GM19467 (cell line): ENCODE measurements around the gene ARHGEF4.
"Not testable (repeated sequence)": the region's sequence is repeated elsewhere in the genome, so short reads cannot be mapped to it uniquely, and the experiment has no call there.

ENCODE experiments used
- ATAC-seq: cut with Tn5 transposase; IDR thresholded peaks from one replicate; pipeline ENCODE4 v1.9.1; 2021; ENCODE audit warnings: mild to moderate bottlenecking, moderate library complexity; ENCODE audit not compliant: unreplicated experiment

Gene ARHGEF4

GRCh38 chr2:131046028-131046917, 209.6 kb downstream of the ARHGEF4 start:
- ATAC-seq, result no peak

DNA sequence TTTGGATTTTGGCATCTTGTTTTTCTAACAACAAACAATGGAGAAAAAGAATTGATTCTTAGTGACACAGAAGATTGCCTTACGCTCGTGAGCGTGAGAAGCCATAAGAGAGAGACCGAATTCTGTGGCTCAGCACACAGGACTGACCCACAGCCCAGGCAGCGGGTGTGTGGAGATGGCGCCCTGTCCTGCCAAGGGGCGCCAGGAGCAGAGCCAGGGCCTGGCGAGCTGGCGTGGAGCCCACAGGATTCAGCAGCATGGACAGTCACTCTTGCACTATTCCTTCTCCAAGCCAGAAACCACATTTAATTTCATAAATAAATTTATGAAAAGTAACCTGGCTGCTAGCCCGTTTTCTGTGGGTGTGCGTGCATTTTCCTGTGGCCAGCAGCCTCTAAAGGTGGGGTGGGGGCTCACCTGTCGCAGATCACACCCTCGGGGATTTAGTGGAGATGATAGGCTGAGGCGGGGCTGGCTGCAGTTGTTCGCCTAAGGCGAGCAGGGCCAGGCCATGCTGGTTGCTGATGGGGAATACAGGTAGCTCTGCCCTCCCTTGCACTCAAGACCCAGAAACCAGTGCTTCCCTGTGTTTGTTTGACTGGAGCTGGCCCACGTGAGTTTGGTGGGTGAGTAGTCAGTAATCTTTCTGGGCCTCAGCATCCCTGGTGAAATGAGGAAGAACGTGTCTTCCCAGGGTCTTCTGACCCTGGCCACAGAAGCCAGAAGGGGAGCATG, 210.4 kb downstream of the ARHGEF4 start:
- ATAC-seq, result no peak

DNA sequence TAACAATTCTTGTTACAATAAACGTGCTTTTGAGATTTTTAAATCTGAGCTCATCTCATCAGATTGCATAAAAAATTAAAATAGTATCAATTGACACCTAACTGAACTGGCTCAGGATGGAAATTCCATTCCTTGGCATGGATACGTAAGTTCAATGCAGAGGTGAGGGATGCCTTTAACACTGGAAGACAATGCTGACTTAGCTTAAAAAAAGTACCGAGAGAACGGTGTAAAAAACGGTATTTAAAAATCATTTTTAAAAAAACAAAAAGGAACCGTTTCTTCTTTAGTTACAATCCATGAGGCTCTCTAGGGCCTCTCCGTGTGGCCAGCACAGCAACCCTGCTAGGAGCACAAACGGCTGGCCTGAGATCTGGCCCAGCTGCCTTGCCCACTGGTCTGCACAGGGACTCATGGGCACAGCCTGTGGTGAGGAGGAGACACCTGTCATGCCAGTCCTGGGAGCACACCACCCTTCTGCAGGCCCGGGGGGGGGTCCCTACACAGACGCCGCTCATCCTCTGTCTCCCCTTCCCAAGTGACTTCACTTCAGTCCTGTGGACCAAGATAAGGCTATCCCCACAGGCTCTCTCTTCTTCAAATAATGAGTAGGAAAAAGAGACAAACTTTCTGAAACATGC, 211.3 kb downstream of the ARHGEF4 start:
- ATAC-seq, result no peak

GRCh38 chr2:131048641-131049040, 211.9 kb downstream of the ARHGEF4 start:
- no peak for ATAC-seq

GRCh38 chr2:131049150-131049718, 212.5 kb downstream of the ARHGEF4 start:
- no peak for ATAC-seq

DNA sequence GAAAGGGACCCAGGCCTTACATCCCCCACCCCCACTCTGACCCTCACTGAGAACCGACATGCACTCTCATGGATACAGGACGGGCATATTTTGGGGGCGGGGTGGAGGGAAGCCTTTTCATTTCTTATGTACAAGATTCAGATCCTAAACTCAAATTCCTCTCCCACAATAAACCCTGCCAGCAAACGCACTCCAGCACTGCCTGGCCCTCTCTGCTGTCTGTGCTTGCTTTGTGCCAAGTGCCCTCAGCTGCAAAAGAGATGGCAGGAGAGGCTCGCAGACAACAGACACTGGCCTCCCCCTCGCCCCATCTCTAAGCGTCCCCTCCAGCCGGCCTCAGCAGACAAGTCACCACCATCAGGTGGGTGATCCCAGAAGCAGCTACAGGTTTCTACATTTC, 214.2 kb downstream of the ARHGEF4 start:
- no peak for ATAC-seq

- no peak for ATAC-seq
Measured at GRCh38 chr2:131052741-131053263, 216.1 kb downstream of the ARHGEF4 start.

DNA sequence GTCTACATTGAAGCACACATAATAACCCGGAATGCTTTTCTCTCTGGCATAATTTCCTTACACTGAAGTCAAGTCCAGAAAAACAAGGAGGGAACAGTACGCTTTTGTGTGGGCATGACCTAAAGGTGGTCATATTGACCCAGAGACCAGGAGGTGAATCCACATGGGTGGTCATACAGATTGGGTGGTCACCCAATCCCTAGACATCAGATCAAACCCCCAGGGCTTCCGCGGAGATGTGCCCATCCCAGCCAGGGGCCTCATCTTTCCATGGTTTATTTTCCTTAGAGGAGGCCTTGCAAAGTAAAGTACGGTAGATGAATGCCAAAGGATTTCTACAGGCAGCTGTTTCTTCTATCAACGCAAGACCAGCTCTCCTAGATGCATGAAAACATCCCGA, 217.8 kb downstream of the ARHGEF4 start:
- ATAC-seq, result no peak

- no peak for ATAC-seq
Measured at GRCh38 chr2:131055169-131056065, 218.7 kb downstream of the ARHGEF4 start.

DNA sequence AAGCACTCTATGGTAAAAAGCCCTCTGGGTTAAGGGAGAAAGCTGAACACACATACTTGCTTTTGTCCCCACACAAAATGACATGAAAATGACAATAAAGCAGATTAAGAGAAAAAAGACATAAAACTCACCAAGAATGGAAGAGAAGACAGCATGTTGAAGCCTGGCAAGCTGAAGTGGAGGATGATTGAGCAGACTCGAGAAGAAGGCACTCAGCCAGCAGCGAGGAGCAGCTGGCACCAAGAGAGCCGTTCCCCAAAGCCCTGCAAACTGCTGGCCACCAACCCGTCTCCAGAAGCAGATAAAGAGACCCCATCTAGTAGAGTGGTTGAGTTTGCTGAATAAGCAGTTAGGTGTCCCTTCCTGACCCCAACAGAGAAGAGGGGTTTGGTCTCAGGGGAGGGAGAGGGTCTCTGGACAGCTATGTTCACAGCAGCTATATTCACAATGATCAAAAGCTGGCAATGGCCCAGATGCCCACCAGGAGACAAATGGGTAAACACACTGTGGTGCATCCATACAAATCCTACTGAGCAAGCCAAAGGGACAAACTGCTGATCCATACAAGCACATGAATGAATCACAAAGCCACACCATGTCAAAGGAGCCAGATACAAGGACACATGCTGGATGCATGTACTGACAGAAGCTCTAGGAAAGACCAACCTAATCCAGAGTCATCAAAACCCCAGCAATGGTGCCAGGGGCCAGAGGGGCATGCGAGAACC, 219.7 kb downstream of the ARHGEF4 start:
- ATAC-seq, result no peak

DNA sequence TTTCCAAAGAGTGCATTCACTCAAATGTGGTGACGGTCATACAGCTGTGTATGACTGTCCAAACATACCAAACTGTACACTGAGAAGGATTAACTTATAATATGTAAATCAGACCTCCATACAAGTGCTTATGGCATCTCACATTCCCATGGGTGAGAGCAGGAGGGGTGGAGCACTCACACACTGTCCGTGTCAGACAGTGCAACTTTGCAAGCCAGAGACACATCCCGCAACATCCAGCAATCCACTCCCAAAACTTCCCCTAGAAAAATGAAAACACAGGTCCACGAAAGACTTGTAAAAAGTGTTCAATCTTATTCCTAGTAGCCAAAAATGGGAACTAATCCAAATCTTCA, 220.2 kb downstream of the ARHGEF4 start:
- ATAC-seq, result no peak

DNA sequence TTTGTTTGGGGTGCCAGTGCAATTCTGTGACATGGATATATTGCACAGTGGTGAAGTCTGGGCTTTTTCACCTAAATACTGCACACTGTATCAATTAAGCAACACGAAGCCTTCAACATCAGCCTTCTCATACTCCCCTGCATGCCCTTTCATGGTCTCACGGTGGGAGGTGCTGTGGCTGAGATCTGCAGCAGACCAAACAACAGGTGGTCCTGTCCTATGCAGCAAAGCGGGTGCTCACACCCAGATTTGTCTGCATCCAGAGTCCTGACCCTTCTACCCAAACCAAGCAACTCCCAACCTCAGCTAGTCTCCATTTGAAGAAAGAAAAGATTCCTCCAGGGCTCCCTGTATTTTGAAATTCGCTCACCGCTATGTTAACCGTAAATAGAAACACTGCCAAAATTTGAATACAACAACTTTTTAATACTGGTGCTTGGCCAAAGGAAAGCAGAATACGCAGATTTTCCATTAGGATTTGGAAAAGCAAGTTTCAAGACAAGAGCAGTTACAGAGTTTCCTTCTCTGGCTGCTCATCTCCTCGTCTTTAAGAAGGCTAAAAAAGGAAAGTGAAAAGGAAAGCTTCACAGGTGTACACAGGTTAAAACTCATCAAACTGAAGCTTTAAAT, 221.6 kb downstream of the ARHGEF4 start:
- ATAC-seq, result no peak

DNA sequence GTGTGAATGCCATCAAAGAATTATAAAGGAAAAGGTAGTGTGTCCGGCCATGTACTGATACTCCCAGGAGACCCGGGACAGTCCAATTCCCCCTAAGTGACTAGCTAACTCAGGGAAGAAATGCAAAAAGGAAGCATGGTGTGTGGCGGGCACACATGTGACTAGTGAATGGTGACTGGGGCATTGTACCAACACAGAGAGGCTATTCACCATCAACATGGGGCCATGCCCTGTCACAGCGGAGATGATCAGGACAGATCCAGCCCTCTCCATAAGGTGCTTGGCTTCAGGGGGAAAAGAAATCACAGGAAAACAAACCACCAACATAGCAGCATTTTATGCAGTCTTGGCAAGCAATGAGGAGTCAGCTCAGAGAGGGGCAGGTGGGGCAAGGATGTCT, 222.2 kb downstream of the ARHGEF4 start:
- ATAC-seq, result no peak

DNA sequence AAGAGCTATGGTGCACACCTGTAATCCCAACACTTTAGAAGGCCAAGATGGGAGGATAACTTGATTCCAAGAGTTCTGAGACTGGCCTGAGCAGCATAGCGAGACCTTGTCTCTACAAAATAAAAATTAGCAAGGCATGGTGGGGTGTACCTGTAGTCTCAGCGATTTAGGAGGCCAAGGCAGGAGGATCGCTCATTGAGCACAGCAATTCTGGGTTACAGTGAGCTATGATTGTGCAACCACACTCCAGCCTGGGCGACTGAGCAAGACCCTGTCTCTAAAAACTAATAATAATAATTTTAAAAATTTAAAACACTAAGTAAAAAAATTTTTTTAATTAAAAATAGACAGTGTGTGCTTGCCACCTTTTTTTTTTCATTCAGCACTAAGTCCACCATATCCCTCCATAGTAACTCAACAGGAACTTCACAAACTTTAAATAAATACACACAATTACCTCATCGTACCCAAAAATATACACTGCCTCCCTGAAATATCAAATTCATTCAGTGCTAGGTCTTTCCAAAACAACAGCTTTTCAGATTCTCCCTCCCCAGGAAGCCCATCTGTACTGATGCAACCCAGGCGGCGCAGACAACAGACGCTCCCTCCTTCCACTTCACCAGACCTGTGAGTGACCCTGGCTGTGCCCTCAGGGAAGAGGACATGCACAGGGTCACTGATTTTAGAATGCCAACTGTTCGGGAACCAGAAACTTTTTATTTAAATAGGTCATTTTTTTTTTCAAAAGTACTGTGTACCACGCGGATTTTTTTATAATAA, 227.0 kb downstream of the ARHGEF4 start:
- ATAC-seq, result no peak

GRCh38 chr2:131064589-131065512, 228.1 kb downstream of the ARHGEF4 start:
- no peak for ATAC-seq

GRCh38 chr2:131067465-131068125, 230.9 kb downstream of the ARHGEF4 start:
- no peak for ATAC-seq

GRCh38 chr2:131068172-131068571, 231.5 kb downstream of the ARHGEF4 start:
- ATAC-seq, result not testable (repeated sequence)
